Measurements from ENCODE around the gene UBE3C. TPM values are rescaled to one million over a fixed set of nuclear protein-coding genes. Genes with fewer than 3 reads are reported as not detected.

UBE3C gene
- total RNA-seq, 1 donor from 2014 or later = 88.3 TPM

Other genes with a start within 250 kb of the UBE3C start
- 95.2 and 125 TPM in 2 replicates for gene LMBR1, start 245.7 kb upstream of the UBE3C start, total RNA-seq
- 15.1 and 16.8 TPM in 2 replicates for gene NOM1, start 189.2 kb upstream of the UBE3C start, total RNA-seq
- gene MNX1, start 128.3 kb upstream of the UBE3C start, total RNA-seq = not detected in 2 replicates
- gene DNAJB6, start 198.1 kb downstream of the UBE3C start, total RNA-seq = 87.4 and 100 TPM in 2 replicates

Measured in lung microvascular endothelial cell (primary cell).